Pancreas (tissue), 10 donors: ENCODE results near the gene ELF4. TPM values are rescaled to one million over a fixed set of nuclear protein-coding genes. Genes with fewer than 3 reads are reported as not detected.

Experiments used
- ATAC-seq, 4 donors: fragments of 200-7000 bp; cut with Tn5 transposase; one replicate each; pipeline versions ENCODE4 v1.8.0 to v1.9.1; 2020; ENCODE audit warnings: mild to moderate bottlenecking in 4 of 4, moderate library complexity in 4 of 4
- DNase-seq, 6 donors: peaks; one replicate each; pipeline ENCODE4 v3.0.0-alpha.2; 2020
- FAIRE-seq: peaks from 2 replicates; lab custom pipeline; 2012; peaks lifted over from hg19 to GRCh38; lab: Jason Lieb, UNC
- H3K27ac ChIP-seq, 4 donors: fragments of 200-600 bp; sonication (generic); 1 replicate in 3 of 4; 2 replicates in 1 of 4; pipeline versions ENCODE4 v1.5.0 to v1.8.0; 2020
- H3K27me3 ChIP-seq, 4 donors: fragments of 200-600 bp; one replicate each; pipeline ENCODE4 v1.8.0; 2021
- H3K36me3 ChIP-seq, 3 donors: fragments of 200-600 bp; sonication (generic) in 1 of 3; one replicate each; pipeline versions ENCODE4 v1.5.0 to v1.8.0; 2020 to 2021
- H3K4me1 ChIP-seq, 3 donors: fragments of 200-600 bp; one replicate each; pipeline ENCODE4 v1.8.0; 2021
- H3K4me3 ChIP-seq, 4 donors: fragments of 200-600 bp; sonication (generic) in 2 of 4; one replicate each; pipeline versions ENCODE4 v1.5.0 to v1.8.0; 2020 to 2021
- H3K9me3 ChIP-seq, 4 donors: fragments of 200-600 bp; one replicate each; pipeline ENCODE4 v1.8.0; 2021
- WGBS, 2 donors: extraction: QIAGEN DNeasy Blood & Tissue Kit; methylation state at CpG; one replicate each; pipeline ENCODE4 v1.1.7; 2013; 5-methylcytosine and 5-hydroxymethylcytosine counted together
- intact Hi-C, 3 donors: fragments of 100-400 bp; cut with DNase I; formaldehyde crosslinking; loops; one replicate each; pipeline versions ENCODE4 v1.11.1 to v1.14.2; 2022
- polyA plus RNA-seq, 2 donors: library from polyadenylated mRNA; stranded (reverse); fragments of 200-250 nt; gene quantifications; one replicate each; pipeline ENCODE4 v1.2.3, GENCODE V29; 2013
- total RNA-seq, 6 donors: library from RNA; stranded (reverse); fragmentation: NEBNext Ultra II Directional in 4 of 6; extraction: Animal tissue kit (Norgen Biotek cat#: 25700) in 4 of 6; gene quantifications; one replicate each; pipeline versions ENCODE4 v1.2.1 to v1.2.4, GENCODE V29; 2021 to 2023
- TF ChIP-seq, protein P1 (sequence below), 4 donors: fragments of 200-600 bp; sonication (generic) in 3 of 4; IDR thresholded peaks; one replicate each; pipeline versions ENCODE4 v1.5.0 to v1.8.0; 2021; ENCODE audit warnings: antibody characterized with exemption in 4 of 4
- donor health status: healthy with polysubstance abuse.
- donor health status: DM: no; HTN: no; CAD: no; lungs with moderate emphysema.
- donor health status: DM: no; HTN: no; CAD: no.
- donor health status: control.
- donor health status: control.
- donor health status: Bipolar disorder and iron deficiency.
- donor health status: DM: yes; HTN: yes; CAD: no.
- donor health status: DM: no; HTN: no; CAD: no.
- donor health status: DM: no; HTN: no; CAD: no.
- donor health status: DM: yes; HTN: yes; CAD: no.

ELF4 gene
- total and polyA plus RNA-seq, 8 donors: 1.1 to 4.6 (median 2.0) TPM

DNA sequence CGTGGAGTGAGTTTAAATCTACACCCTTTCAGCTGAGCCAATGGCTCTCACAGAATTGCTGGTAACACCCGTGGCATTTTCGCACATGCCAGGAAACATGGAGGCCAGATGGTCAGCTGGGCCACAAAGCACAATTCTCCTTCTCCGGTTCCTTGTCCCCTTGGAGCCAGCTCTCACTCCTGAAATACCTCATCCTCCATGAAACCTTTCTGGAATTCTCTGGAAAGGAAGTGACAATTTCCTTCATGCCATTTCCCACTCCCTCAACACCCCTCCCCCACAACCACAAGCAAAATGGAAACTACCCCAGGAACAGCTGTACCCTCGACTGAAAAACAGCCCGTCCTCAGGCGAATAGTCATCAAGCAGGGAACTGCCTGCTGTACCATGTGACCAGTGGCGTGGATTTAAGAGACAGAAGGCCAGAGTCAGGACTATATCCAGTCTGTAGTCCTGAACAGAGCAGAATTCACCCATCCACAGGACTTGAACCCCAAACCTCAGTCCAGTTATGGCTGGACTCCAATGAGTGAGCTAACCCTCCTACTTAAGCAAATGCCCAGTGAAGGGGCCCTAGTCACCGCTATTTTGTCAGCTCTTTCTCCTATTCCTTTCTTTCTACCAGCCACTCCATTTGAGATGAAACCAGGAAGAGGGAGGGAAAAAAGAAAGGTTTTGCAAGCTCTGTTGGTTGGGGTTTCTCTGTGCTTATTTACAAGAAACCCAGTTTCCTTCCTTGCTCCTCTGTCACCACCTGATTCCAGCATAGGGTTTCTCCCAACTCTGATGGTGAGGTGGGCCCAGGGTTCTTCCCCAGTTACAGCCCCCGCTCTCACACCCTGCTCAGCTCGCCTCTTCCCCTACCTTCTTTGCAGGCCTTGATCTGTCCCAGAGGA, 24.5 kb downstream of the ELF4 start:
- DNase-seq (no peak), FAIRE-seq (no peak), ATAC-seq (no peak)
- Histone ChIP-seq H3K27me3 (no peaks in the 10 kb centered on the region), H3K36me3 (no peaks in the 10 kb centered on the region), H3K9me3 (no peaks in the 10 kb centered on the region), H3K4me3 (no peak overlapping the region), H3K27ac (peak overlapping the region in 1 of 4 donors; percentile 37), H3K4me1 (no peaks in the 10 kb centered on the region)
- TF ChIP-seq, protein P1, sequence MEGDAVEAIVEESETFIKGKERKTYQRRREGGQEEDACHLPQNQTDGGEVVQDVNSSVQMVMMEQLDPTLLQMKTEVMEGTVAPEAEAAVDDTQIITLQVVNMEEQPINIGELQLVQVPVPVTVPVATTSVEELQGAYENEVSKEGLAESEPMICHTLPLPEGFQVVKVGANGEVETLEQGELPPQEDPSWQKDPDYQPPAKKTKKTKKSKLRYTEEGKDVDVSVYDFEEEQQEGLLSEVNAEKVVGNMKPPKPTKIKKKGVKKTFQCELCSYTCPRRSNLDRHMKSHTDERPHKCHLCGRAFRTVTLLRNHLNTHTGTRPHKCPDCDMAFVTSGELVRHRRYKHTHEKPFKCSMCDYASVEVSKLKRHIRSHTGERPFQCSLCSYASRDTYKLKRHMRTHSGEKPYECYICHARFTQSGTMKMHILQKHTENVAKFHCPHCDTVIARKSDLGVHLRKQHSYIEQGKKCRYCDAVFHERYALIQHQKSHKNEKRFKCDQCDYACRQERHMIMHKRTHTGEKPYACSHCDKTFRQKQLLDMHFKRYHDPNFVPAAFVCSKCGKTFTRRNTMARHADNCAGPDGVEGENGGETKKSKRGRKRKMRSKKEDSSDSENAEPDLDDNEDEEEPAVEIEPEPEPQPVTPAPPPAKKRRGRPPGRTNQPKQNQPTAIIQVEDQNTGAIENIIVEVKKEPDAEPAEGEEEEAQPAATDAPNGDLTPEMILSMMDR (IDR thresholded peaks at IDR 0.05): no peak
- intact Hi-C loops: loop anchor here in 2 of 3 donors (10.0 kb wide), 2 partner anchors 99 to 109 kb away; no protein-coding TSS in a partner anchor
- WGBS, 2 donors: 68 to 79% methylated on average over 11 of the region's 11 CpGs

DNA sequence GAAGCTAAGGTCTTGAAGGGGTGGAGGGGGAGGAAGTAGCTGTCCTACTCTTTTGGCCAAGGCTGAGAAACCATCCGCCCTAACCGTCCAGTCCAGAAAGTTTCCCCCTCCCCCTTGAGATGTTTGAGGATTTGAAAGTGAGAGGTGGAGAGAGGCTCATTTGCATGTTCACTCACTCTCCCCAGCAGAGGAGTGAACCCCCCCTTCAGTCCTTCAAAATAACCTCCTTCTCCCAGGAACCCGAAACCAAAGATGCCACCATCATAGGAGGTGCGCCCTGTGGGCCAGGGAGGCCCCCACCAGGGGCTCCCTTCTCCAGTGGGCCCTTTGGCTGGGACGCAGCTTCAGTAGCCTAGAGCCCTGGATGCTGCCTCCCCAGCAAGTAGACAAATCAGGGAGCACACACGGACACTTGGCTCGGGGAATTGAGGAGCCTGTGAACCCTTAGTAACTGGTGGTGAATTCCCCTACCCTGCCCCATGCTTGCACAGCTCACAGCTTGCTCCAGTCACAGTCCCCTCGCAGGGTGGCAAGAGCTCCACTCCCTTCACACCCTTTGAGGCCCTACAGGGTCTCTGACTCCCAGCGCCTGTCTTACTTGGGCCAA, 25.6 kb downstream of the ELF4 start:
- ATAC-seq (no peak), FAIRE-seq (no peak), DNase-seq (no peak)
- Histone ChIP-seq H3K27me3 (no peaks in the 10 kb centered on the region), H3K36me3 (no peaks in the 10 kb centered on the region), H3K4me3 (no peak overlapping the region), H3K4me1 (no peaks in the 10 kb centered on the region), H3K9me3 (no peaks in the 10 kb centered on the region), H3K27ac (peak overlapping the region in 1 of 4 donors; percentile 37)
- TF ChIP-seq, protein P1 (IDR thresholded peaks at IDR 0.05): no peak
- 56 to 75% methylated on average over 9 of the region's 9 CpGs for WGBS, 2 donors
- intact Hi-C loops: loop anchor here (5.0 to 10.0 kb wide), 3 partner anchors 100 to 110 kb away; no protein-coding TSS in a partner anchor

DNA sequence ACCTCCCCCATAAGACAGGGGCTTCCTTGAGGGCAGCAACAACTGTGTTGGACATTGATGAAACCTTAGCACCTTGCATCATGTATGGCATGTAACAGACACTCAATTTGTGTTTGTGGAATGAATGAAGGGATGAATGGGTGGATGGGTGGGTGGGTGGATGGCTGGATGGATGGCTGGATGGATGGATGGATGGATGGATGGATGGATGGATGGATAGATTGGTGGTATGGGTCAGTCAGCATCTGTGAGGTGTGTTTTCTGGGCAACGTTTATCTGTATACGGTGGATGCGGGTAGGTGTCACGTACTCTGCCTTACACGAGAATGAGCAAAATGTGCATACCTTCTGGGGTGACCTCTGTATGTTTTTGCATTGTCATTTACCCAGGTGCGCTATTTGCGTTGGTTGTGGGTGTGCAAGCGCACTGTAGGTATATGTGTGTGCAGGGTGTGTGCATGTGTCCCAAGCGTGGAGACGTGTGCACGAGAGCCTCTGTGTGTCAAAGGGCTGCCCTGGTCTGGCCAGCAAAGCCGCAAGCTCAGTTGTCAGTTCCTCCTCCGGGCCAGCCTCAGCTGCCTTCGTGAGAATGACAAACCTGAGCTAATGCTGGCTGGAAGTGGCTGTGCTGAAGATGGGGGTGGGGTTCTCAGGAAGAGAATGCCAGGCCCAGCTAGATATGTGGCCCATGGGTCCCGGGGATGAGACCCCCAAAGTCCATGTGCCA, 26.5 kb downstream of the ELF4 start:
- Histone ChIP-seq H3K27me3 (no peaks in the 10 kb centered on the region), H3K9me3 (no peaks in the 10 kb centered on the region), H3K4me3 (no peak overlapping the region), H3K36me3 (no peaks in the 10 kb centered on the region), H3K27ac (no peak overlapping the region), H3K4me1 (no peaks in the 10 kb centered on the region)
- ATAC-seq: peak in 1 of 4 donors; percentile 28
- TF ChIP-seq, protein P1 (IDR thresholded peaks at IDR 0.05): no peak
- DNase-seq: no peak
- no peak for FAIRE-seq
- WGBS, 2 donors: 73% methylated on average over 15 of the region's 15 CpGs
- intact Hi-C loops: loop anchor here (5.0 to 10.0 kb wide), 3 partner anchors 101 to 111 kb away; no protein-coding TSS in a partner anchor

DNA sequence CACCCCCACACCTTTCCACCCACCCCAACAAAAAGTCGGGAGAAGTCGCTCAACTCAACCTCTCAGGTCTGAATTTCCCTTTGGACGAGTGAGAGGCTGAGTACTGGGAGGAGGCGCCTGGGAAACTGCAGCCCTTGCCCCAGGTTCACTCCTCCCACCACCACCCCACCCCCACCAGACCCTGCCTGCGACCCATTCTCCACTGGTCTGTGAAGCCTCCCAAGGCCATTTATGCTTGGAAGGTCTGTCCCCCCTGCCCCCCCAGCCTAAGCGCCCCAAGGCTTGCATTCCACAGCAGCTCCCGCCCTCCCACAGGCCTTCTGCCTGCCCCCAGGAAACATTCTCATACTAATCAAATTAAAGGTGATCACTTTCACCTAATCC, 27.2 kb downstream of the ELF4 start:
- 45 to 48% methylated on average over 7 of the region's 7 CpGs for WGBS, 2 donors
- DNase-seq (no peak), FAIRE-seq (no peak), ATAC-seq (no peak)
- Histone ChIP-seq H3K36me3 (no peaks in the 10 kb centered on the region), H3K27me3 (no peaks in the 10 kb centered on the region), H3K9me3 (no peaks in the 10 kb centered on the region), H3K4me3 (no peak overlapping the region), H3K4me1 (no peaks in the 10 kb centered on the region), H3K27ac (no peak overlapping the region)
- TF ChIP-seq, protein P1 (IDR thresholded peaks at IDR 0.05): no peak
- intact Hi-C loops: loop anchor here (5.0 to 10.0 kb wide), 3 partner anchors 102 to 112 kb away; no protein-coding TSS in a partner anchor
